Activated gamma-delta T cell (primary cell): ENCODE data around the gene ARL9.

Source experiments
- DNase-seq: peaks from one replicate; lab custom pipeline; 2025; lab: John Stamatoyannopoulos, UW

ARL9 gene

GRCh38 chr4:56531823-56532222 lies 26.2 kb downstream of the ARL9 start:
- no peak for DNase-seq

- DNase-seq, result no peak
Measured at GRCh38 chr4:56532239-56532638, 26.6 kb downstream of the ARL9 start.

GRCh38 chr4:56535915-56536314 lies 30.3 kb downstream of the ARL9 start:
- DNase-seq, result no peak

- DNase-seq, result no peak
Measured at GRCh38 chr4:56537147-56537546, 31.6 kb downstream of the ARL9 start.

GRCh38 chr4:56540826-56541225 lies 35.2 kb downstream of the ARL9 start:
- no peak for DNase-seq

GRCh38 chr4:56544573-56545131 lies 39.1 kb downstream of the ARL9 start:
- peak; percentile 61 for DNase-seq

GRCh38 chr4:56550642-56551041 lies 45.1 kb downstream of the ARL9 start:
- no peak for DNase-seq

GRCh38 chr4:56551516-56551915 lies 45.9 kb downstream of the ARL9 start:
- no peak for DNase-seq

GRCh38 chr4:56552273-56552672 lies 46.7 kb downstream of the ARL9 start:
- no peak for DNase-seq

GRCh38 chr4:56570041-56570440 lies 64.5 kb downstream of the ARL9 start:
- no peak for DNase-seq
